Measurements from ENCODE around the gene BMP8A.
"Not testable (repeated sequence)": the region's sequence is repeated elsewhere in the genome, so short reads cannot be mapped to it uniquely, and the experiment has no call there.

BMP8A gene

DNA sequence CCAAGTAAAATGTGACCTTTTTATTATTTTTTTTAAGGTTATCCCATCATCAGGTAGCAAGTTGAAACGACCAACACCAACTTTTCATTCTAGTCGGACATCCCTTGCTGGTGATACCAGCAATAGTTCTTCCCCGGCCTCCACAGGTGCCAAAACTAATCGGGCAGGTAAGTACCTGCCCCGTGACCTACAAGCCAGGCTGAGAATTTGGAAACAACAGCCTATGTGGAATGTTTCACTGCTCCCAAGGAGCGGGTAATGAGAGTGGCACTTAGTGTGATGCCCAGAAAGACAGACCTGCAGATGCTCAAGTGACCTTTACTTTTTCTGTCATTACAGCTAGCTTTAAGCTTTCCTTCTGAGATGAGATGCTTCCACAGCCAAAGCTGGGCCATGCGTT lies 6.9 kb upstream of the BMP8A start:
- DNase-seq: no peak

DNA sequence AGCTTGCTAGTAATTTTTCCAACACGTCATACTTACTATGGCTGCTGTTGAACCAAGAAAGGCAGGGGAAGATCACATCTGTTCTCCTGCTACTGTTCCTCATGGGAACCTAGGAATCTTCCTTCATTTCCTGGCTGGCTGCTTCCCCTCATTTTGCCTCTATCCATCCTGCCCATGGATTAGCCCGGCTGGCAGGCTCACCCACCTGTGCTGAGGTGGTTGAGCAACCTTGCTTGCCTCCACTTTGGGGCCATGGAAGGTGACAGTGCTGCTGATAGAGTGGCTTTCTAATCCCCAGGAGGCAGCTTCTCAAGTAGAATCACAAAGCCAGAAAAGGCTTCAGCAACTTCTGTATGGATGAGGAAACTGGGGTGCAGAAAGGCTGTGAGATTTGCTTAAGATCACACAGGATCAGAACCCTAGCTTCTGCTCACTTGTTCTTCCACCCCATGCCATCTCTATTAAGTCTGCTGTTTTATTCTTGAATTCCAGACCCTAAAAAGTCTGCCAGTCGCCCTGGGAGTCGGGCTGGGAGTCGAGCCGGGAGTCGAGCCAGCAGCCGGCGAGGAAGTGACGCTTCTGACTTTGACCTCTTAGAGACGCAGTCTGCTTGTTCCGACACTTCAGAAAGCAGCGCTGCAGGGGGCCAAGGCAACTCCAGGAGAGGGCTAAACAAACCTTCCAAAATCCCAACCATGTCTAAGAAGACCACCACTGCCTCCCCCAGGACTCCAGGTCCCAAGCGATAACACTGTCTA lies 6.2 kb upstream of the BMP8A start:
- DNase-seq: no peak

DNA sequence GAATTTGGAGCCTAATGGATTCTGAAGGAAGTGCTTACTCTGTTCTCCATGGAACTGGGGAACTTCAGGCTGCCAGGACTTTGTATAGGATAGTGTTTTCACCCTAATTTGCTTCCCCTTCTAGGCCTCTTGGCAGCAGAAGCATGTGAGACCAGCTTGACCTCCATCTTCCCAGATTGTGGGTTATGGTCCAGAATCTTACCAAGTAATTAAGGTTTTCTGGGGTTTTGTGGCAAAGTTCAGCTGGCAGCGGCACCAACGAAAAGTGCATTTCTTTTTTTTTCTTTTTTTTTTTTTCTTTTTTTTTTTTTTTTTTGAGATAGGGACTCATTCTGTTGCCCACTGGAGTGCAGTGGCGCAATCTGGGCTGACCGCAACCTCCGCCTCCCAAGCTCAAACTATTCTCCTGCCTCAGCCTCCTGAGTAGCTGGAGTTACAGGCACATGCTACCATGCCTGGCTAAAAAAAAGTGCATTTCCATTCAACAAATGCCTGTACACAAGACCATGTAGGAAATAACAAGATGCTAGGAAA lies 3.4 kb upstream of the BMP8A start:
- no peak for DNase-seq

- no peak for DNase-seq
These were observed 2.5 kb upstream of the BMP8A start for GRCh38 chr1:39488793-39489566.

GRCh38 chr1:39489567-39490239 lies 1.7 kb upstream of the BMP8A start:
- no peak for DNase-seq

- no peak for DNase-seq
These were observed 765 bp upstream of the BMP8A start for GRCh38 chr1:39490596-39491145.

DNA sequence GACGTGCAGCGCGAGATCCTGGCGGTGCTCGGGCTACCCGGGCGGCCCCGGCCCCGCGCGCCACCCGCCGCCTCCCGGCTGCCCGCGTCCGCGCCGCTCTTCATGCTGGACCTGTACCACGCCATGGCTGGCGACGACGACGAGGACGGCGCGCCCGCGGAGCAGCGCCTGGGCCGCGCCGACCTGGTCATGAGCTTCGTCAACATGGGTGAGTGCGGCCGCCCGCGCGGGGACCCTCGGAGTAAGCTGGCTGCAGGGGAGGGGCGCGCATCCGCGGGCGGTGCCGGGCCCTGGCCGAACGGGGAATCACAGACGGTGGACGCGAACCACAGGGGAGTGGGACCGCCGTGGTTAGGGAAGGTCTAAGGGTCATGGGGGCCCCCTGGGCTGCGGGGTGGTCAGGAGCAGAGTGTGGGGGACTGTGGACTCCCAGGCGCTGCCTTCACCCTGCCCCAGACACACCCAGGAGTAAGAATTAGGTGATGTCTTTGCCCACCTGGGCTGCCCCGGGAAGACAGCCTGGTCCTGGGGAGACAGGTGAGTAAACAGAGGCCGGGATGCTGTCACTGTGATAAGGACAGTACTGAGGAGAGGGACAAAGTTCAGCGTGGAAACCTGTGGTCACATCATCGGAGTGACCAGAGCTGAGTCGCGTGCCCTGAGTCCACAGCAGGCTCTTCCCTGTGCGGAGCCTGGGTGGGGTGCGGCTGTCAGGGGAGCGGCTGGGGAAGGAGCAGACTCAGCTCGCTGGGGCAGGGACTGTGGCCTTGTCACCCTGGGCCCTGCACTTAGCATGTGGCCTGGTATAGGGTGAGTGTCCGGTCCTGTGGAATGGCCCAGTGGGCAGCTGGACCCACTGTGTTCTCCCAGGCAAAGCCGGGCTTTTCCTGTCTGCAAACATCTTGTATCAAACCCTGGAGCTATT lies 944 bp downstream of the BMP8A start:
- DNase-seq: not testable (repeated sequence)

GRCh38 chr1:39493043-39493810 lies 1.8 kb downstream of the BMP8A start:
- not testable (repeated sequence) for DNase-seq

- no peak for DNase-seq
These were observed 3.4 kb downstream of the BMP8A start for GRCh38 chr1:39494671-39495410.

- not testable (repeated sequence) for DNase-seq
These were observed 5.1 kb downstream of the BMP8A start for GRCh38 chr1:39496520-39496919.

DNA sequence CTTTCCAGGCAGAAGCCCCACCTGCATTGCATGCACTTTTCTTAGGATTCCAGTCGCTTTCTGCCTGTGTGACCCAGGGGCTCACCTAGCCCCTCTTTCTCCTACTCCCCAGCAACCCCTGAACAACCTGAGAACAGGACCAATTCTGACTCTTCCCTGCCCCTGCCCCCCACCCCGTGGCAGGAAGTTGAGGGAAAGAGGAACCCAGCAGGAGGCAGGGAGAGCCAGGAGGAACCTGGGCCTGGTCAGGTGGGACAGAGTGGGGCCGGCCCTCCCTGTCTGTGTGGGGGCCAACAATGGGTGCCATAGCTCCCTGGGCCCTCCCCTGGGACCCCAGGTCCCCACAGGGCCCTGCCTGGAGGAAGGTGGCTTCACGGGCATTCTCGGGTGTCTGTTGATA lies 6.1 kb downstream of the BMP8A start:
- no peak for DNase-seq

DNA sequence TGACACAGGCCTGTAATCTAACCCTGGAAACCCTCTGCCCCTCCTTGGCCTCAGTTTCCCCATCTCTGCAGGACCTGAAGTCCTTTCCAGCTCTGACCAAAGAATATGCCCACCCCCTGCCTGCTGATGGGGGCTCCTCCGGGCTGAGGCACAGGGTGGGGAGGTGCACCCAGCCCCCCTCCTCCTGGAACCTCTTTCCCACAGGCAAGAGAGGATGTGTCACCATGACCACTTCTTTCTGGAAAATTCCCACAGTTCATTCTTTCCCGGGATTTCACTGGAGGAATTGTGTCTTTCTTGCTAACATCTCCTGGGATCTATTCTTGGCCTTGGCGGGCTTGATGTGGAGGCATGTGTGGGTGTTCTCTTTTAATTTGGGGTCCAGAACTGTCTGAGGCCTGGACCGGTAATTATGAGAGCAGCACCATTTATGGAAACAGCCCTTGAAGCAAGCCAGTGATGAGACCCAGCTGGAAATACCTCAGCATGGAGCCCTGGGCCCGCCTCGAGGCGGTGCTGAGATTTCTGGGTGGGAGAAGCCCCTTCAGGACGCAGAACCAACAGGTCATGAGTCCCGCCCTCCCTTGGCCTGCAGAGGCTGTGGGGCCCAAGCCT lies 6.8 kb downstream of the BMP8A start:
- DNase-seq: not testable (repeated sequence)

- DNase-seq: not testable (repeated sequence)
These were observed 7.4 kb downstream of the BMP8A start for GRCh38 chr1:39498821-39499220.

- DNase-seq: no peak
These were observed 8.2 kb downstream of the BMP8A start for GRCh38 chr1:39499668-39500067.

- no peak for DNase-seq
These were observed 9.5 kb downstream of the BMP8A start for GRCh38 chr1:39500862-39501389.

- DNase-seq: no peak
These were observed 10.2 kb downstream of the BMP8A start for GRCh38 chr1:39501666-39502065.

GRCh38 chr1:39504436-39504835 lies 13.0 kb downstream of the BMP8A start:
- DNase-seq: not testable (repeated sequence)

DNA sequence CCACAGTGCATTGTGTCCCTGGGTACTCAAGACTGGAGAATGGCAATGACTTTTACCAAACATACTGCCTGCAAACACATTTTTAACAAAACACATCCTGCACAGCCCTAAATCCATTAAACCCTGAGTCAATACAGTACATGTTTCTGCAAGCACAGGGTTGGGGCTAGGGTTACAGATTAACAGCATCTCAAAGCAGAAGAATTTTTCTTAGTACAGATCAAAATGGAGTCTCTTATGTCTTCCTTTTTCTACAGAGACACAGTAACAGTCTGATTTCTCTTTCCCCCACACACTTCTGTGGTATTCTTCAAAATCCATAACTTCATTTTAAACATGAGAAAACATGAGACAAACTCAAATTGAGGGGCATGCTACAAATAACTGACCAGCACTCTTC lies 13.9 kb downstream of the BMP8A start:
- DNase-seq: no peak

- DNase-seq: no peak
These were observed 15.9 kb downstream of the BMP8A start for GRCh38 chr1:39507230-39507928.

All from KG1 (cell line).